ENCODE data around the gene STK16. TPM values are rescaled to one million over a fixed set of nuclear protein-coding genes. Genes with fewer than 3 reads are reported as not detected.
"Not testable (repeated sequence)": the region's sequence is repeated elsewhere in the genome, so short reads cannot be mapped to it uniquely, and the experiment has no call there.

The STK16 gene
- polyA plus RNA-seq, 3 donors, result 16.7 to 40.7 (median 17.8) TPM

DNA sequence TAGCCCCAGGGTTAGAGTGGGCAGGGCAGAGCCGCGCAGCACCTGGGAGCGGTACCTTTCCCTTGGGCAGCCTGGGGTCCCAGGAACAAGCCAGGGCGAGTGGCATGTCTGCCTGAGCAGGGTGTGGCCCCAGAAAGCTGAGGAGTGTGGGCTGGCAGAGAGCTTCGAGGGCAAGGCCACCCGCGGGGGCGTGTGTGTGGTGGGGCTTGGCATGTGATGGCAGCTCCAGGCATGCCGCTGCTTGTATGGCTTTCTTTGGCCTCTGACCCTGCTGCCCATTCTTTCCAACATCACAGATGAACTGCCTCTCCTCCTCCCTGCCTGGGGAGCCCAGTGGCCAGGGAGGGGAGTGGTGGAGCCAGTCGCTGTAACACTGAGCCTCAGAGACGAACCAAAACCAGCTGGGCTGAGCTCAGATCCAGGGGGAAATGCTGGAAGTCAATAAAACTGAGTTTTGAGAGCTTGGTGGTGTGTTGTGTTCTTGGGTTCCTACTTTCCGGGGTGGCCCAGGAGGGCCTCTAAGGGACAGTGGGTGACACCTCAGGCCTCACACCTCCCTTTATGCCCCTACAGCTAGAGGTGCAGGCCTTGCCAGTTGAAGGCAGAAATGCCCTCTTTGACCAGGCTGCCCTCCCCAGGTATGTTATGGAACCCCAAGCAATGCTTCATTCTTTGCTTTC is 41.3 kb downstream of the STK16 start:
- Mint-ChIP-seq H3K36me3 (peaks cover 45 to 46% of the 10 kb centered on the region in 2 donors), H3K4me1 (peaks cover 2% of the 10 kb centered on the region), H3K4me3 (no peak overlapping the region), H3K27ac (peak overlapping the region in 3 of 7 donors; percentile 33 to 67 (median 36)), H3K9me3 (peaks cover 0 to 1% (median 0%) of the 10 kb centered on the region in 7 donors), H3K27me3 (ENCODE audit: low read depth in 3 of 3) (peaks cover 0 to 6% (median 6%) of the 10 kb centered on the region in 3 donors)
- DNase-seq, result no peak
- Histone ChIP-seq H3K27ac (ENCODE audit: low read depth in 1 of 2, low read length in 2 of 2) (no peak overlapping the region), H3K4me1 (ENCODE audit: control insufficient read depth in 1 of 2, insufficient read depth in 2 of 2, low read length in 2 of 2) (no peaks in the 10 kb centered on the region), H3K36me3 (replicated peaks in 1 of 2; ENCODE audit: control insufficient read depth in 1 of 2, insufficient read depth in 2 of 2, low read length in 2 of 2) (peaks cover 43% of the 10 kb centered on the region in 2 donors), H3K79me2 (ENCODE audit: insufficient read depth, low read length) (no peaks in the 10 kb centered on the region), H3K9me3 (replicated peaks in 1 of 2; ENCODE audit: control insufficient read depth in 1 of 2, insufficient read depth in 1 of 2, low read length in 2 of 2) (no peaks in the 10 kb centered on the region), H3K4me2 (replicated peaks; ENCODE audit: extremely low read depth, low read length, poor library complexity, severe bottlenecking) (no peak overlapping the region), H2AFZ (ENCODE audit: insufficient read depth, low read depth, low read length, poor library complexity, severe bottlenecking) (no peak overlapping the region), H4K20me1 (ENCODE audit: insufficient read depth, low read length) (peaks cover 5% of the 10 kb centered on the region), H3K27me3 (ENCODE audit: control insufficient read depth in 2 of 2, insufficient read depth in 2 of 2, low read length in 2 of 2) (no peaks in the 10 kb centered on the region), H3K9ac (ENCODE audit: insufficient read depth, low read length, poor library complexity, severe bottlenecking) (no peak overlapping the region), H3K4me3 (replicated peaks in 1 of 3; ENCODE audit: low read depth in 2 of 3, low read length in 3 of 3) (no peak overlapping the region)
- no peak for TF ChIP-seq CTCF (IDR thresholded peaks at IDR 0.05)
- 100% methylated on average over 2 of the region's 12 CpGs for WGBS (ENCODE audit: insufficient coverage)
- intact Hi-C loops (cut with micrococcal nuclease), result no loop called here

GRCh38 chr2:219287116-219287440 is 41.8 kb downstream of the STK16 start:
- H3K9me3 ChIP-seq (replicated peaks in 1 of 2; ENCODE audit: control insufficient read depth in 1 of 2, insufficient read depth in 1 of 2, low read length in 2 of 2); H3K27ac ChIP-seq (ENCODE audit: low read depth in 1 of 2, low read length in 2 of 2); H3K4me1 ChIP-seq (ENCODE audit: control insufficient read depth in 1 of 2, insufficient read depth in 2 of 2, low read length in 2 of 2); H3K79me2 ChIP-seq (ENCODE audit: insufficient read depth, low read length); H3K9ac ChIP-seq (ENCODE audit: insufficient read depth, low read length, poor library complexity, severe bottlenecking); H3K27me3 Mint-ChIP-seq (ENCODE audit: low read depth in 3 of 3); H2AFZ ChIP-seq (ENCODE audit: insufficient read depth, low read depth, low read length, poor library complexity, severe bottlenecking); H3K27me3 ChIP-seq (ENCODE audit: control insufficient read depth in 2 of 2, insufficient read depth in 2 of 2, low read length in 2 of 2); H3K9me3 Mint-ChIP-seq; H3K27ac Mint-ChIP-seq; H3K4me1 Mint-ChIP-seq; H3K4me3 ChIP-seq (replicated peaks in 1 of 3; ENCODE audit: low read depth in 2 of 3, low read length in 3 of 3); H4K20me1 ChIP-seq (ENCODE audit: insufficient read depth, low read length); H3K4me3 Mint-ChIP-seq; intact Hi-C loops (cut with micrococcal nuclease); H3K4me2 ChIP-seq (replicated peaks; ENCODE audit: extremely low read depth, low read length, poor library complexity, severe bottlenecking); DNase-seq: not testable (repeated sequence)
- WGBS (ENCODE audit: insufficient coverage), result 93% methylated on average over 1 of the region's 6 CpGs
- peaks cover 38 to 39% of the 10 kb centered on the region in 2 donors for H3K36me3 ChIP-seq (replicated peaks in 1 of 2; ENCODE audit: control insufficient read depth in 1 of 2, insufficient read depth in 2 of 2, low read length in 2 of 2)
- peaks cover 41% of the 10 kb centered on the region in 2 donors for H3K36me3 Mint-ChIP-seq
